Stimulated activated CD4-positive, alpha-beta T cell treated with anti-CD3 and anti-CD28 coated beads, Interleukin-15, amount 100 ng/mL, for 1 hour (primary cell): ENCODE results near the gene TBPL2.
"Not testable (repeated sequence)": the region's sequence is repeated elsewhere in the genome, so short reads cannot be mapped to it uniquely, and the experiment has no call there.

Source experiments
- DNase-seq, 2 donors: peaks; one replicate each; pipeline ENCODE4 v3.0.0-alpha.2; 2020; ENCODE audit warnings: low read depth in 1 of 2, low spot score in 1 of 2

Gene TBPL2

GRCh38 chr14:55404173-55404854 is 36.1 kb downstream of the TBPL2 start:
- no peak for DNase-seq

- no peak for DNase-seq
Observed at GRCh38 chr14:55401751-55402150, 38.7 kb downstream of the TBPL2 start.

- DNase-seq = no peak
Observed at GRCh38 chr14:55399852-55400251, 40.6 kb downstream of the TBPL2 start.

GRCh38 chr14:55399183-55399582 is 41.2 kb downstream of the TBPL2 start:
- no peak for DNase-seq

- no peak for DNase-seq
Observed at GRCh38 chr14:55398679-55399078, 41.7 kb downstream of the TBPL2 start.

- DNase-seq = no peak
Observed at GRCh38 chr14:55389330-55389729, 51.1 kb downstream of the TBPL2 start.

GRCh38 chr14:55388160-55388559 is 52.3 kb downstream of the TBPL2 start:
- DNase-seq = no peak

- DNase-seq = no peak
Observed at GRCh38 chr14:55387121-55387520, 53.3 kb downstream of the TBPL2 start.

- DNase-seq = no peak
Observed at GRCh38 chr14:55386037-55386808, 54.2 kb downstream of the TBPL2 start.

- DNase-seq = no peak
Observed at GRCh38 chr14:55384536-55384935, 55.9 kb downstream of the TBPL2 start.

GRCh38 chr14:55383541-55384140 is 56.8 kb downstream of the TBPL2 start:
- DNase-seq = no peak

- not testable (repeated sequence) for DNase-seq
Observed at GRCh38 chr14:55383056-55383466, 57.4 kb downstream of the TBPL2 start.

GRCh38 chr14:55382483-55382882 is 57.9 kb downstream of the TBPL2 start:
- DNase-seq = no peak

- no peak for DNase-seq
Observed at GRCh38 chr14:55381561-55381960, 58.9 kb downstream of the TBPL2 start.

- DNase-seq = no peak
Observed at GRCh38 chr14:55381040-55381439, 59.4 kb downstream of the TBPL2 start.

GRCh38 chr14:55377236-55377635 is 63.2 kb downstream of the TBPL2 start:
- no peak for DNase-seq

GRCh38 chr14:55374771-55375170 is 65.6 kb downstream of the TBPL2 start:
- DNase-seq = no peak

- no peak for DNase-seq
Observed at GRCh38 chr14:55373784-55374705, 66.4 kb downstream of the TBPL2 start.

- no peak for DNase-seq
Observed at GRCh38 chr14:55372825-55373224, 67.6 kb downstream of the TBPL2 start.

- no peak for DNase-seq
Observed at GRCh38 chr14:55372423-55372822, 68.0 kb downstream of the TBPL2 start.

GRCh38 chr14:55370883-55371455 is 69.4 kb downstream of the TBPL2 start:
- no peak for DNase-seq
